Measurements from ENCODE around the gene FBXW7.
A peak's percentile ranks its signal among the peaks of the same experiment; 100 is the strongest.

Gene FBXW7

GRCh38 chr4:152535360-152535902 is 461 bp downstream of the FBXW7 start:
- H3K4me1 ChIP-seq (ENCODE audit: insufficient read depth, poor library complexity, severe bottlenecking): peaks cover 24% of the 10 kb centered on the region
- no peak for TF ChIP-seq CTCF (IDR thresholded peaks at IDR 0.05; ENCODE audit: poor library complexity, severe bottlenecking)
- H3K9me3 ChIP-seq (ENCODE audit: severe bottlenecking): no peaks in the 10 kb centered on the region
- peak overlapping the region; percentile 83 for H3K4me3 ChIP-seq (ENCODE audit: severe bottlenecking)
- no peaks in the 10 kb centered on the region for H3K27me3 ChIP-seq (ENCODE audit: insufficient read depth, poor library complexity, severe bottlenecking)
- peak; percentile 15 for ATAC-seq (ENCODE audit: low read depth)
- H3K27ac ChIP-seq (ENCODE audit: poor library complexity, severe bottlenecking): peak overlapping the region; percentile 77
- peaks cover 9% of the 10 kb centered on the region for H3K36me3 ChIP-seq (ENCODE audit: low read depth)
- DNase-seq (ENCODE audit: low spot score): peak; percentile 56

GRCh38 chr4:152534541-152535359 is 1.1 kb downstream of the FBXW7 start:
- H3K4me1 ChIP-seq (ENCODE audit: insufficient read depth, poor library complexity, severe bottlenecking): peaks cover 24% of the 10 kb centered on the region
- no peak for DNase-seq (ENCODE audit: low spot score)
- H3K9me3 ChIP-seq (ENCODE audit: severe bottlenecking): no peaks in the 10 kb centered on the region
- H3K27me3 ChIP-seq (ENCODE audit: insufficient read depth, poor library complexity, severe bottlenecking): no peaks in the 10 kb centered on the region
- no peak for ATAC-seq (ENCODE audit: low read depth)
- H3K36me3 ChIP-seq (ENCODE audit: low read depth): peaks cover 13% of the 10 kb centered on the region
- no peak for TF ChIP-seq CTCF (IDR thresholded peaks at IDR 0.05; ENCODE audit: poor library complexity, severe bottlenecking)
- peak overlapping the region; percentile 83 for H3K4me3 ChIP-seq (ENCODE audit: severe bottlenecking)
- peak overlapping the region; percentile 77 for H3K27ac ChIP-seq (ENCODE audit: poor library complexity, severe bottlenecking)

GRCh38 chr4:152531479-152531878 is 4.4 kb downstream of the FBXW7 start:
- ATAC-seq (ENCODE audit: low read depth) (no peak), DNase-seq (ENCODE audit: low spot score) (no peak)
- no peak overlapping the region for H3K27ac ChIP-seq (ENCODE audit: poor library complexity, severe bottlenecking)
- H3K4me1 ChIP-seq (ENCODE audit: insufficient read depth, poor library complexity, severe bottlenecking): peaks cover 16% of the 10 kb centered on the region
- no peak overlapping the region for H3K4me3 ChIP-seq (ENCODE audit: severe bottlenecking)
- no peaks in the 10 kb centered on the region for H3K9me3 ChIP-seq (ENCODE audit: severe bottlenecking)
- peaks cover 19% of the 10 kb centered on the region for H3K36me3 ChIP-seq (ENCODE audit: low read depth)
- no peaks in the 10 kb centered on the region for H3K27me3 ChIP-seq (ENCODE audit: insufficient read depth, poor library complexity, severe bottlenecking)
- TF ChIP-seq CTCF (IDR thresholded peaks at IDR 0.05; ENCODE audit: poor library complexity, severe bottlenecking): no peak

- ATAC-seq (ENCODE audit: low read depth) (no peak), DNase-seq (ENCODE audit: low spot score) (no peak)
- no peak for TF ChIP-seq CTCF (IDR thresholded peaks at IDR 0.05; ENCODE audit: poor library complexity, severe bottlenecking)
- Histone ChIP-seq H3K4me1 (ENCODE audit: insufficient read depth, poor library complexity, severe bottlenecking) (peaks cover 19% of the 10 kb centered on the region), H3K27me3 (ENCODE audit: insufficient read depth, poor library complexity, severe bottlenecking) (no peaks in the 10 kb centered on the region), H3K9me3 (ENCODE audit: severe bottlenecking) (no peaks in the 10 kb centered on the region), H3K27ac (ENCODE audit: poor library complexity, severe bottlenecking) (no peak overlapping the region), H3K36me3 (ENCODE audit: low read depth) (peaks cover 27% of the 10 kb centered on the region), H3K4me3 (ENCODE audit: severe bottlenecking) (no peak overlapping the region)
Observed at GRCh38 chr4:152530600-152530999, 5.3 kb downstream of the FBXW7 start.

GRCh38 chr4:152529880-152530279 is 6.0 kb downstream of the FBXW7 start:
- Histone ChIP-seq H3K27me3 (ENCODE audit: insufficient read depth, poor library complexity, severe bottlenecking) (no peaks in the 10 kb centered on the region), H3K4me3 (ENCODE audit: severe bottlenecking) (no peak overlapping the region), H3K27ac (ENCODE audit: poor library complexity, severe bottlenecking) (no peak overlapping the region), H3K4me1 (ENCODE audit: insufficient read depth, poor library complexity, severe bottlenecking) (peaks cover 23% of the 10 kb centered on the region), H3K36me3 (ENCODE audit: low read depth) (peaks cover 27% of the 10 kb centered on the region), H3K9me3 (ENCODE audit: severe bottlenecking) (no peaks in the 10 kb centered on the region)
- ATAC-seq (ENCODE audit: low read depth) (no peak), DNase-seq (ENCODE audit: low spot score) (no peak)
- TF ChIP-seq CTCF (IDR thresholded peaks at IDR 0.05; ENCODE audit: poor library complexity, severe bottlenecking): no peak

Data from RWPE2 (cell line).